T-helper 17 cell (primary cell): ENCODE measurements around the gene USP47. TPM values are rescaled to one million over a fixed set of nuclear protein-coding genes. Genes with fewer than 3 reads are reported as not detected.

Experiments
- ATAC-seq: fragments of 150-1000 bp; cut with Tn5 transposase; 2 replicates; pipeline ENCODE4 v1.10.0; 2021; ENCODE audit warnings: mild to moderate bottlenecking, moderate library complexity
- DNase-seq, 3 donors: peaks; one replicate each; pipeline versions ENCODE4 v3.0.0 to v3.0.0-alpha.2; 2020 to 2021
- H3K9me3 ChIP-seq: one replicate; pipeline ENCODE4 v1.7.0; 2013; ENCODE audit warnings: low read length, mild to moderate bottlenecking; ENCODE audit not compliant: control insufficient read depth, poor library complexity, severe bottlenecking
- H3K27ac Mint-ChIP-seq: one replicate; pipeline ENCODE4 v1.8.0; 2022; ENCODE audit warnings: mild to moderate bottlenecking, moderate library complexity, mixed read lengths
- H3K27me3 Mint-ChIP-seq: one replicate; pipeline ENCODE4 v1.8.0; 2022; ENCODE audit warnings: mixed read lengths
- H3K36me3 Mint-ChIP-seq: one replicate; pipeline ENCODE4 v1.8.0; 2022; ENCODE audit warnings: low read depth, mixed read lengths
- H3K4me1 Mint-ChIP-seq: one replicate; pipeline ENCODE4 v1.8.0; 2022; ENCODE audit warnings: mild to moderate bottlenecking, mixed read lengths
- H3K4me3 Mint-ChIP-seq: one replicate; pipeline ENCODE4 v1.8.0; 2022; ENCODE audit warnings: mild to moderate bottlenecking, moderate library complexity, mixed read lengths
- total RNA-seq, 4 donors: library from RNA in 2 of 4; stranded (reverse) in 2 of 4; gene quantifications; one replicate each; pipeline ENCODE4 v1.2.3 and lab custom pipeline; 2022 to 2026

The USP47 gene
- total RNA-seq, 2 donors from 2014 or later, result 71.5 to 82.3 TPM

DNA sequence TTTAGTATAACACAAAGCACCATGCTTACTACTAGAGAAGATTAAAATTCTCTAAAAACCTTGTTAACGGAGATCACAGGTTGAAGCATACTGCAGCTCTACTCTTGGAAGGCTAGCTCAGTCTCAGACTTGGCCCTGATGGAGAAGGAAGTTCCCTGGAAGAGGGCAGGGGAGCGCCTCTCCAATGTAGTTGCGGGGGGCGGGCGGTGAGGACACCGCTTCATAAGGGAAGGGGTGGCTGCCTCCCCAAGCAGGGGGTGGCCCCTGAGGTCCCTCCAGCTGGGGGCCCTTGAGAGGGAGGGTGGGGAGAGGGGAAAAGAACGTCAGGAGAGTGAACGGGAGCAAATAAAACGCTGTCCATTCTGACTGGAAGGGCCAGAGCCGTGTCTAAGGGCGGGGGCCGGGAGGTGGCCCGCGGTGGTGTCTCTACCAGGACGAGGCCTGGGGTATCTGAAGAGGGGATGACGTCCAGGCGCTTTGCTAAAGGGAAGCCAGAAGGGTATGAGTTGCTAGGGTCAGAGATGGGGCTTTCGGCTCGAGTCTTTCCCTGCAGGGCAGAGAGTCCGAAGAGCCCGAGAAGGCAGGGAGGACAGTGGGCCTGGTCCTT is 553 bp upstream of the USP47 start:
- H3K27me3 Mint-ChIP-seq, result peaks cover 27% of the 10 kb centered on the region
- H3K36me3 Mint-ChIP-seq, result peaks cover 7% of the 10 kb centered on the region
- no peaks in the 10 kb centered on the region for H3K9me3 ChIP-seq
- H3K4me1 Mint-ChIP-seq, result peaks cover 20% of the 10 kb centered on the region
- ATAC-seq (no peak), DNase-seq (no peak)
- no peak overlapping the region for H3K27ac Mint-ChIP-seq
- H3K4me3 Mint-ChIP-seq, result no peak overlapping the region

DNA sequence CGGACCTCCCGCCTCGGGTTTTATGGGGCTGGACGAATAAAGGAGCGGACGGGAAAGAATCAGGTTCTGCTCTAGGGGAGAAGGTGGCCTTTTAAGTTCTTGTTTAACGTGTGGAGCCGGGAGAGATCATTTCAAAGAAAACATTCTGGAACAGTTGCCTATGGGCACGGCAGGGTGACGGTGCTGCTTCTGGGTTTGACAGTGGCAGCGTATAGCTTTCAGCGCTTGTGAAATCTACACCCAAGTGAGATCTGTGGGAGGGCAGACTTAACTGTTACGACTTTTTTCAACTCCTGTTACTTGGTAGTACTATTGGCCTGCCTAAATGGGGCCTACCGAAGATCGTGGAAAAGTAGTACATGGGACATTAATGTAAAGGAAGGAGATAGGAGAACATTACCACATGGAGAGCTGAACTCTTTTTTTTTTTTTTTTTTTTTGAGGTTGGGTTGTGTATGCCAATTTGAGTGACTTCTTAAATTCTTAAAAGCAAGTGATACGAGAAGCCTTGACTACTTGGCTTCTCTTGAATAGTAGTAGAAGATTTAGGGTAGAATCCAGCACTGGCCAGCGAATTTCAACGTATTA is 743 bp downstream of the USP47 start:
- H3K36me3 Mint-ChIP-seq, result peaks cover 5% of the 10 kb centered on the region
- peak; percentile 62 for ATAC-seq
- peaks cover 16% of the 10 kb centered on the region for H3K27me3 Mint-ChIP-seq

DNA sequence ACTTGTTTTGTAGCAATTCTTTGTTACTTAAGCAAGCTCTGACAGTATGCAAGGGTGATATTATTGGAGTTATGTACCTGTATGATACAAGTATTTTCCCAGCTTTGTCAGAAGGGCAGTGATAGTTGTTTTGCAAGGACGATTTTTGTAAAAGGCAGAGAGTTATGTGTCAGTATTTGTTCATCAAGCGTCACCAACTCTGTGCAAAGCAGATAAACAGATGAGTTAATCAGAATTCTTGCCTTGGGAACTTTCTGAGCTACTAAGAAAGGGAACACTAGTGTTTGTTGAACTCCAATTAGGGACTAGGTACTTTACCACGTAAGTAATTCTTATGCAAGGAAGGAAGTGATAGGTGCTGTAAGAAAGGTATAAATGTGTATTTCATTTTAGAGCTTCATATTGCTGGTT is 1.4 kb downstream of the USP47 start:
- peaks cover 5% of the 10 kb centered on the region for H3K36me3 Mint-ChIP-seq
- ATAC-seq (peak; percentile 30), DNase-seq (no peak)
- no peak overlapping the region for H3K4me3 Mint-ChIP-seq
- peaks cover 31% of the 10 kb centered on the region for H3K4me1 Mint-ChIP-seq
- H3K9me3 ChIP-seq, result no peaks in the 10 kb centered on the region
- no peak overlapping the region for H3K27ac Mint-ChIP-seq
- H3K27me3 Mint-ChIP-seq, result peaks cover 14% of the 10 kb centered on the region

More for the DNA sequence above, 743 bp downstream of the USP47 start:
- no peaks in the 10 kb centered on the region for H3K9me3 ChIP-seq
- H3K27ac Mint-ChIP-seq, result no peak overlapping the region
- DNase-seq, result peak in 2 of 3 donors; percentile 23 to 35
- H3K4me1 Mint-ChIP-seq, result peaks cover 30% of the 10 kb centered on the region
- no peak overlapping the region for H3K4me3 Mint-ChIP-seq

DNA sequence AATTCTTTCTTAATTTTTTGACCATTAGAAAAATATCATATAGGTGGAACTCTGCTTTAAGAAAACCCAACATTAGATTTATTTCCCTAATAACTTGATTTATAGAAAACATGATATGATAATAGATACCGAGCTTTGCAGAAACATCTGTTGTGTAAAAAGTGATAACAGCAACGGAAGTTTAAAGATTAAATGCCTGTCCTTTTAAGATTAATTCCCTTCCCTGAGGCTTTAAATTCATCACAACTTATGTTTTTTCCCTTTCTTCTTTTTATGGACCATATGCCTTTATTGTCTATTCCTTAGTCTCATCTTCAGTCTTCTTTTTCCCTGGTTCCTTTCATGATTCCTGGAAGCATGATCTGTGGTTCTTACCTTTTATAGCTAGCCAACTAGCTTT is 1.9 kb downstream of the USP47 start:
- H3K4me1 Mint-ChIP-seq, result peaks cover 33% of the 10 kb centered on the region
- no peak for ATAC-seq
- peaks cover 10% of the 10 kb centered on the region for H3K27me3 Mint-ChIP-seq
- DNase-seq, result no peak
- peaks cover 5% of the 10 kb centered on the region for H3K36me3 Mint-ChIP-seq
- H3K9me3 ChIP-seq, result no peaks in the 10 kb centered on the region
- H3K4me3 Mint-ChIP-seq, result no peak overlapping the region
- H3K27ac Mint-ChIP-seq, result no peak overlapping the region

DNA sequence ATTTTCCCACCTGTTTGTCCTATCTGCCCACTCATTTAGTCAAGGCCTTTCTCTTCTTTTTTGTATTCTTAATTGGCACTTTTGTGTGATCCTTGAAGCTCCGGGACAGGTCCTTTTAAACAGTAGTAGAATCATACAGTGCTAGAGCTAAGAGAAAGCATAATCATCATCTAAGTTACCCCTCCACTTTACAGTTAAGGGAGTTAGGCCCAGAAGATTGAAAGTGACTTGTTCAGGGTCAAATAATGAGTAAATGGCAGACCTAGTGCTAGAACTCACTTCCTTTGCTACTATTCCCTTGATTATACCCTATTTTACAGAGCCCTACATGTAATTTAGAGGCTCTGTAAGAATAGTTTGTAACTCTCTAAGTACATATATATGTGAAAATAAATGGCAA is 2.5 kb downstream of the USP47 start:
- no peak for DNase-seq
- Mint-ChIP-seq H3K36me3 (no peaks in the 10 kb centered on the region), H3K27ac (no peak overlapping the region), H3K4me3 (no peak overlapping the region), H3K4me1 (peaks cover 34% of the 10 kb centered on the region), H3K27me3 (peaks cover 3% of the 10 kb centered on the region)
- no peak for ATAC-seq
- no peaks in the 10 kb centered on the region for H3K9me3 ChIP-seq

DNA sequence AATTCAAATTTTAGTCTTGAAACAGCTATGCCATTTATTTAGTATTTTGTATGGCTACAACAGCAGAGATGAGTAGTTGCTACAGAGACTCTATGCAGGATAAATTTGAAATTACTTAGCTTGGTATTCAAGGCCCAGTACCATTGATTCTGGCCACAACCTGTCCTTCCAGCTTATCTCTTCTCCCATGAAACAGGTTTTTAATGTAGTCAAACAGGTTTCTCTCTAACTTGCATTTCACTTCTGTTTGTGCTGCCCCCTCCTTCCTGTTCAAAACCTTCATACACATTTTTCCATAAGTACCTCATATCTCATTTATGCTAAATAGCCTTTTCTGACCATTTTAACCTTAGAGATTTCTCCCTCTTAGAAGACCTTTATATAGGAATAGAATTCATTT is 3.3 kb downstream of the USP47 start:
- H3K27me3 Mint-ChIP-seq, result no peaks in the 10 kb centered on the region
- no peak overlapping the region for H3K27ac Mint-ChIP-seq
- peaks cover 42% of the 10 kb centered on the region for H3K4me1 Mint-ChIP-seq
- H3K4me3 Mint-ChIP-seq, result no peak overlapping the region
- H3K9me3 ChIP-seq, result no peaks in the 10 kb centered on the region
- no peak for ATAC-seq
- no peak for DNase-seq
- H3K36me3 Mint-ChIP-seq, result no peaks in the 10 kb centered on the region

DNA sequence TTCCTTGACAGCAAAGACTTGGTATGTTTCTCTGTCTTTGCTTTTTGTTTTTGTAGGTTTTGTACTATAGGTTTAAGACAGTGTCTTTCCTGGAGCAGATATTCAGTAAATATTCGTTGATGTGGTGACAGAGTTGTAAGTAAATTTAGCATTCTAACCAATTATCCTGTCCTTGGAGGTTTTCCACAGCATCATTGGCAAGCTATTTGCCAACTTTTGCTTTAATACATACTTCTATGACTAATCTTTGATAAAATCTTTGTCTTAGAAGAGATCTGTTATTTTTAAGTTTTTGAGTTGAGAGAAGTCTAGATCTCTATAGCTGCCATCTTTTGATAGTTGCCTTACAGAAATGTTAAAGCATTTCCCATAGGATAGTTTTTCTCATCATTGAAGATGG is 3.8 kb downstream of the USP47 start:
- Mint-ChIP-seq H3K4me1 (peaks cover 46% of the 10 kb centered on the region), H3K4me3 (no peak overlapping the region), H3K27me3 (no peaks in the 10 kb centered on the region), H3K27ac (no peak overlapping the region), H3K36me3 (no peaks in the 10 kb centered on the region)
- no peaks in the 10 kb centered on the region for H3K9me3 ChIP-seq
- ATAC-seq (no peak), DNase-seq (no peak)

DNA sequence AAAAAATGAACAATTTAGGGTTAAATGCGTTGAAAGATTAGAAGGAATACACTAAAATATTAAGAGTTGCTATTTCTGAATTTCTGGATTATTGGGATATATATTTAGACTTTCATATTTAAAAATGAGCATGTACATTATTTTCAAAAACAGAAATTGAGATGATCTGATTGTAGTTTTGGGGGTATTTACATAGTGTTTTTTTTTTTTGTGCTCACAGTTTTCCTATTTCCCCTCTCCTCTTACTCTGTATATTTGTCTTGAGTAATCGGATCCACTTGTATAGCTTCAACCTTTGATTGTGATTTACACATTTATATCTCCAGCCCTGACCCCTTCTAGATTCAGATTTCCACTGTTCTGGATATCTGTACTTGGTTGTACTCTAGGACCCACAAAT is 5.3 kb downstream of the USP47 start:
- no peaks in the 10 kb centered on the region for H3K9me3 ChIP-seq
- H3K27ac Mint-ChIP-seq, result no peak overlapping the region
- DNase-seq, result no peak
- peaks cover 55% of the 10 kb centered on the region for H3K4me1 Mint-ChIP-seq
- peak overlapping the region; percentile 47 for H3K4me3 Mint-ChIP-seq
- no peak for ATAC-seq
- no peaks in the 10 kb centered on the region for H3K36me3 Mint-ChIP-seq
- H3K27me3 Mint-ChIP-seq, result no peaks in the 10 kb centered on the region

DNA sequence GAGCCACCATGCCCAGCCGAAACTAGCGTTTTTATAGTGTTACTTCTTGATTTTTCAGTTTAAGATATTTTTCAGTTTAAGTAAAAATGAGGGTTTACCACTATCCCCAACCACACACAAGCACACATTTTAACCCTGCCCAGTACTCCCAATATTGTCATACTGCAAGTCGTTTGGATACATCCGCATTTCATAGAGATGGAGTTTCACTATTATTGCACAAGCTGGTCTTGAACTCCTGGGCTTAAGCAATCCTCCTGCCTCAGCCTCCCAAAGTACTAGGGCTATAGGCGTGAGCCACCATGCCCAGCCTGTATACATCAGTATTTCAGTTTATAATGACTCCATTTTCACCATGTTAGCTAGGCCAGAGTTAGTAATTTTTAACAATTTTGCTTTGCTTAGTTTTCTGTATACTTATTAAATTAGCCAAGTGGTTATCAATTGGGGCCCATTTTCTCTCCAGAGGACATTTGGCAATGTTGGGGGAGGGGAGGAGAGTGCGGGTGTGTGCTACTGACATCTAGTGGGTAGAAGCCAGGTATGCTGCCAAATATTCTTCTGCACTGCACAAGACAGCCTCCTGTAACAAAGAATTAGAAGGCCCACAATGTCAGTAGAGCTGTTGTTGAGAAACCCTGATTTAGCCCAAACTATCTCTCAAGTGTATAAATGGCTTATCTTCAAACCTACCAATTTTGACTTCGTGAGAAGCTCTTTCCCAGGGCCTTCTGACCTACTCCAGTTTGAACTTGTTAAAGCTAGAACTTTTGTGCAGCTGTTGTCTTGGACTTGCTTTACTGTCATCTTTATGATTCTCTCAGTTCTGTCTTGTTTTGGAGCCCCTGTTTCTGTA is 7.3 kb downstream of the USP47 start:
- Mint-ChIP-seq H3K36me3 (no peaks in the 10 kb centered on the region), H3K4me1 (peaks cover 68% of the 10 kb centered on the region), H3K27ac (peak overlapping the region; percentile 75)

DNA sequence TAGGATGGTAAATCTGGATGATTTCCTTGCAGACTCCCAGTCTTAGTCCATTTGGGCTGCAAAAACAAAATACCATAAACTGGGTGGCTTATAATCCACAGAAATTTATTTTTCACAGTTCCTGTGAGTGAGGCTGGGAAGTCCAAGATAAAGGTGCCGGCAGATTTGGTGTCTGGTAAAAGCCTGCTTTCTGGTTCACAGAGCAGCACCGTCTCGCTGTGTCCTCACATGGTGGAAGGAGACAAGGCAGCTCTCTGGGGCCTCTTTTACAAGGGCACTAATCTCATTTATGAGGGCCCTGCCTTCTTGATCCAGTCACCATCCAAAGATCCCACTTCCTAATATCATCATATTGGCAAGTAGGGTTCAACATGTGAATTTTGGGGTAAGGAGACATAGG is 8.9 kb downstream of the USP47 start:
- H3K4me1 Mint-ChIP-seq, result peaks cover 59% of the 10 kb centered on the region
- H3K4me3 Mint-ChIP-seq, result no peak overlapping the region

More for the DNA sequence above, 7.3 kb downstream of the USP47 start:
- no peaks in the 10 kb centered on the region for H3K9me3 ChIP-seq
- no peak overlapping the region for H3K4me3 Mint-ChIP-seq
- DNase-seq (peak; percentile 15 to 39 (median 30)), ATAC-seq (peak; percentile 95)
- H3K27me3 Mint-ChIP-seq, result no peaks in the 10 kb centered on the region

DNA sequence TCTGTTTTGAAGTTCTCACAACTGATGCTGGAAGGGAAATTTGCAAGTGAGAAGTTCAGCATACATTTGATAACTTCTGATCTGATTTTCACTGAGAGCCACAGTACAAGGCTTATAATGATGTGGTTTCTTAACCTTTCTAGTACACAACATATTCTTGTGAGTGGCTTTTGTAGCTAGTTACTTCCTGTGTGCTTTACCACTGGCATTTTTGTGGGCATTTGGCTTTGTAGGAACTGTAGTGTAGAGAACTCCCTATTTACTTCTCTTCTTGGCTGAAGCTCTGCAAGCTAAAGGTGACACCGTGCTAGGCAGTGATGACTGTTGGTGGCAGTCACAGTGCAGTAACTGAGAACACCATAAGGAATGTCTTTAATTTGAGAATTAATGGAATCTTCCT is 14.9 kb downstream of the USP47 start:
- ATAC-seq (peak; percentile 88), DNase-seq (no peak)
- no peaks in the 10 kb centered on the region for H3K9me3 ChIP-seq
- Mint-ChIP-seq H3K27me3 (no peaks in the 10 kb centered on the region), H3K36me3 (no peaks in the 10 kb centered on the region), H3K4me3 (peak overlapping the region; percentile 33), H3K4me1 (peaks cover 45% of the 10 kb centered on the region), H3K27ac (no peak overlapping the region)

More for the DNA sequence above, 8.9 kb downstream of the USP47 start:
- peak overlapping the region; percentile 75 for H3K27ac Mint-ChIP-seq
- no peak for DNase-seq
- H3K27me3 Mint-ChIP-seq, result no peaks in the 10 kb centered on the region
- H3K36me3 Mint-ChIP-seq, result no peaks in the 10 kb centered on the region
- no peak for ATAC-seq
- H3K9me3 ChIP-seq, result no peaks in the 10 kb centered on the region

DNA sequence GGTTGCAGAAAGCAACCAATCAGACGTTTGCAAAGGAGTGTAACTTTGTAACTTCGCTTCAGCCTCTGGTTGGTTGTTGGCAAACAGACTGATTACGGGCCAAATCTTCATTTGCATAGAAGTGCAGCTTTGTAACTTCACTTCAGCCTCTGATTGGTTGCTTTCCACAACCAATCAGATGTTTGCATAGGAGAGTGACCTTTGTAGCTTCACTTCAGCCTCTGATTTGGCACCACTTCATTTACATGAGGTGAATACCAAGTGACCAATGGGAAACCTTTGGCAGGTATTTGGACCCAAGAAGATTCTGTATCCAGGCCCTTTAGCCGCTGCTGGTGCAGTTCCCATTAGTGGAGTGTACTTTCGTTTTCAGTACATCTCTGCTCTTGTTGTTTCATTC is 16.0 kb downstream of the USP47 start:
- peak overlapping the region; percentile 71 for H3K4me3 Mint-ChIP-seq
- ATAC-seq (peak; percentile 56), DNase-seq (no peak)
- no peaks in the 10 kb centered on the region for H3K36me3 Mint-ChIP-seq
- H3K4me1 Mint-ChIP-seq, result peaks cover 37% of the 10 kb centered on the region
- H3K9me3 ChIP-seq, result no peaks in the 10 kb centered on the region
- H3K27ac Mint-ChIP-seq, result peak overlapping the region; percentile 41
- no peaks in the 10 kb centered on the region for H3K27me3 Mint-ChIP-seq

DNA sequence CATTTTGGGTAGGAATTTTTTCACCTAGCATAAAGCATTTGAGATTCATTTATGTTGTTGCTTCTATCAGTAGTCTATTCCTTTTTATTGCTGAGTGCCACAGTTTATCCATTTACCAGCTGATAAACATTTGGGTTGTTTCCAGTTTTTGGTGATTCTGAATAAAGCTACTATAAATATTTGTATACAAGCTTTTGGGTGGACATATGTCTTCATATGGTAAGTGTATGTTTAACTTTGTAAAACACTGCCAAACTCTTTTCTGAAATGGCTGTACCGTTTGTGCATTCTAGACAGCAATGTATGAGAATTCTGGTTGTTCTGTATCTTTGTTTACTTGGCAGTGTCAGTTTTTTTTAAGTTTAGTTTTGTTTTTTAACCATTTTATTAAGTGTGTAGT is 16.9 kb downstream of the USP47 start:
- Mint-ChIP-seq H3K36me3 (no peaks in the 10 kb centered on the region), H3K27ac (peak overlapping the region; percentile 41), H3K4me1 (peaks cover 32% of the 10 kb centered on the region), H3K27me3 (no peaks in the 10 kb centered on the region), H3K4me3 (peak overlapping the region; percentile 71)
- no peaks in the 10 kb centered on the region for H3K9me3 ChIP-seq
- no peak for ATAC-seq
- no peak for DNase-seq
